K562 (cell line): ENCODE data around the gene USP4. TPM values are rescaled to one million over a fixed set of nuclear protein-coding genes. Genes with fewer than 3 reads are reported as not detected.

Experiments
- ATAC-seq: fragments of 200-7000 bp; cut with Tn5 transposase; 3 replicates; pipeline ENCODE4 v1.9.1; 2020; ENCODE audit warnings: moderate library complexity
- BruUV-seq: library from RNA; stranded (reverse); fragments of 400-500 nt; replicated peaks from 2 replicates; lab custom pipeline; 2021; lab: Mats Ljungman, UMichigan
- CTCF ChIA-PET: fragments of 300-600 bp; formaldehyde crosslinking; extraction: SDS; loops from one replicate; lab custom pipeline; 2021; ENCODE audit warnings: low intra/inter-chr PET ratio; lab: Yijun Ruan, JAX
- POLR2A ChIA-PET: fragments of 300-600, 350-650 bp; sonication (Branson Sonifier 250); formaldehyde crosslinking; extraction: SDS; loops from one replicate; lab custom pipeline; 2021; ENCODE audit warnings: antibody characterized with exemption, inconsistent platforms; lab: Yijun Ruan, JAX
- DNase-seq, 4 experiments: peaks; one replicate each; pipeline versions ENCODE4 v3.0.0 to v3.0.0-alpha.2; 2011 to 2018; ENCODE audit warnings: low spot score in 3 of 4, mixed read lengths in 3 of 4; ENCODE audit errors: extremely low read depth in 1 of 4
- FAIRE-seq: peaks from 2 replicates; lab custom pipeline; 2011; peaks lifted over from hg19 to GRCh38; lab: Jason Lieb, UNC
- H2AFZ ChIP-seq: 2 replicates; pipeline ENCODE4 v1.6.0; 2011; ENCODE audit warnings: low read depth, low read length, control low read depth, inconsistent platforms
- H3K27ac ChIP-seq: fragments of 200-600 bp; 3 replicates; pipeline ENCODE4 v1.8.0; 2011; ENCODE audit warnings: low read depth, mild to moderate bottlenecking, control low read depth, inconsistent platforms, low read length, moderate library complexity, mixed read lengths; ENCODE audit errors: extremely low read depth
- H3K27me3 ChIP-seq, 2 experiments: fragments of 300-600 bp in 1 of 2; 2 replicates in 1 of 2; 3 replicates in 1 of 2; pipeline versions ENCODE4 v1.6.0 to v1.8.0; 2011; ENCODE audit warnings: inconsistent platforms in 2 of 2, low read length in 2 of 2, mild to moderate bottlenecking in 1 of 2, mixed read lengths in 1 of 2, moderate library complexity in 1 of 2; ENCODE audit not compliant: control insufficient read depth in 2 of 2, insufficient read depth in 2 of 2
- H3K36me3 ChIP-seq: fragments of 300-600 bp; 3 replicates; pipeline ENCODE4 v1.8.0; 2011; ENCODE audit warnings: mild to moderate bottlenecking, low read length, inconsistent platforms; ENCODE audit not compliant: control insufficient read depth, insufficient read depth
- H3K4me1 ChIP-seq, 2 experiments: fragments of 200-600 bp in 1 of 2; replicated peaks in 1 of 2; 2 replicates in 1 of 2; 3 replicates in 1 of 2; pipeline versions ENCODE4 v1.5.1 to v1.8.0; 2011; ENCODE audit warnings: inconsistent platforms in 2 of 2, low read length in 2 of 2, mild to moderate bottlenecking in 1 of 2, mixed read lengths in 1 of 2, moderate library complexity in 1 of 2; ENCODE audit not compliant: control insufficient read depth in 2 of 2, insufficient read depth in 2 of 2
- H3K4me2 ChIP-seq: 2 replicates; pipeline ENCODE4 v1.6.1; 2011; ENCODE audit warnings: low read length, control low read depth, inconsistent platforms, mixed read lengths; ENCODE audit not compliant: insufficient read depth
- H3K4me3 ChIP-seq: fragments of 200-600 bp; sonication (generic), shearing (Covaris generic); 2 replicates; pipeline ENCODE4 v1.5.1; 2016; ENCODE audit warnings: control low read depth, inconsistent platforms
- H3K79me2 ChIP-seq: fragments of 200-600 bp; 3 replicates; pipeline ENCODE4 v1.8.0; 2011; ENCODE audit warnings: low read length, inconsistent platforms; ENCODE audit not compliant: control insufficient read depth, insufficient read depth
- H3K9ac ChIP-seq, 2 experiments: 2 replicates each; pipeline versions ENCODE4 v1.6.0 to v1.6.1; 2011; ENCODE audit warnings: low read depth in 2 of 2, low read length in 2 of 2, control low read depth in 1 of 2, inconsistent platforms in 1 of 2, mild to moderate bottlenecking in 1 of 2, mixed read lengths in 1 of 2; ENCODE audit not compliant: insufficient read depth in 1 of 2
- H3K9me1 ChIP-seq: one replicate; pipeline ENCODE4 v1.6.0; 2011; ENCODE audit warnings: inconsistent platforms, mild to moderate bottlenecking, low read length, moderate library complexity; ENCODE audit not compliant: control insufficient read depth, insufficient read depth
- H3K9me3 ChIP-seq: replicated peaks from 2 replicates; pipeline ENCODE4 v1.5.1; 2011; ENCODE audit warnings: low read depth, low read length, inconsistent platforms; ENCODE audit not compliant: control insufficient read depth, insufficient read depth
- H4K20me1 ChIP-seq: replicated peaks from 2 replicates; pipeline ENCODE4 v1.6.1; 2011; ENCODE audit warnings: low read length, inconsistent platforms, mixed read lengths; ENCODE audit not compliant: control insufficient read depth, insufficient read depth
- CBFA2T3 ChIP-seq: fragments of 450-650 bp; IDR thresholded peaks from 2 replicates; pipeline ENCODE4 v1.6.1; 2017
- HSF4 ChIP-seq: fragments of 250-450 bp; sonication (Bioruptor Pico); IDR thresholded peaks from 2 replicates; pipeline ENCODE4 v2.1.2; 2022; ENCODE audit warnings: mild to moderate bottlenecking, moderate library complexity, borderline replicate concordance
- MTA2 ChIP-seq: fragments of 450-650 bp; IDR thresholded peaks from 2 replicates; pipeline ENCODE4 v1.6.1; 2016; ENCODE audit warnings: low read depth
- PRPF4 ChIP-seq: fragments of 200-400 bp; formaldehyde crosslinking; IDR thresholded peaks from one replicate; pipeline ENCODE4 v1.6.1; 2017; ENCODE audit warnings: low read length, low read depth, mild to moderate bottlenecking; ENCODE audit not compliant: insufficient read depth, poor library complexity, severe bottlenecking
- SPI1 ChIP-seq: IDR thresholded peaks from 2 replicates; pipeline ENCODE4 v1.6.1; 2011; ENCODE audit warnings: low read depth, low read length, control low read depth, borderline replicate concordance
- ZKSCAN3 ChIP-seq: fragments of 250-450 bp; sonication (Bioruptor Pico); IDR thresholded peaks from 2 replicates; pipeline ENCODE4 v1.4.0; 2020
- ZNF551 ChIP-seq: fragments of 250-450 bp; sonication (Bioruptor Pico); IDR thresholded peaks from 2 replicates; pipeline ENCODE4 v1.5.0; 2021; ENCODE audit warnings: mild to moderate bottlenecking, moderate library complexity
- WGBS: fragments of 100-300 bp; shearing (Covaris generic); methylation state at CpG from one replicate; pipeline ENCODE4 v1.1.6; 2016; ENCODE audit warnings: low coverage, mixed read lengths; ENCODE audit not compliant: insufficient coverage; ENCODE audit errors: missing lambda C conversion rate; 5-methylcytosine and 5-hydroxymethylcytosine counted together
- in situ Hi-C: fragments of 300-500 bp; cut with MboI; formaldehyde crosslinking; loops from 4 replicates; pipeline ENCODE4 v1.15.0; 2018; ENCODE audit warnings: inconsistent platforms, mixed read lengths
- intact Hi-C: fragments of 100-400 bp; cut with micrococcal nuclease; formaldehyde crosslinking; loops from 2 replicates; pipeline ENCODE4 v1.14.2; 2022
- polyA plus RNA-seq, 8 experiments: library from polyadenylated mRNA; depleted of rRNA in 4 of 8; stranded (reverse) in 5 of 8; unstranded in 3 of 8; fragments of >200 nt; fragmentation: Nextera tagmentation in 2 of 8; fragmentation: Illumina TruSeq in 1 of 8; extraction: Ambion mirVana in 2 of 8; extraction: Trizol in 1 of 8; gene quantifications; 2 replicates each; pipeline versions ENCODE4 v1.2.1 to v1.2.3, GENCODE V29; 2011 to 2014; ENCODE audit warnings: inconsistent platforms in 1 of 8, missing spikeins in 1 of 8
- total RNA-seq, 7 experiments: library from RNA; depleted of rRNA in 6 of 7; stranded (reverse); fragments of >200 nt in 6 of 7; fragmentation: Illumina TruSeq in 2 of 7; extraction: Trizol in 2 of 7; gene quantifications; 2 replicates each; pipeline versions ENCODE4 v1.2.1 to v1.2.3, GENCODE V29; 2011 to 2021; ENCODE audit warnings: low replicate concordance in 1 of 7

USP4 gene
- total and polyA plus RNA-seq, 9 of the 15 experiments (the other 6 are each of a cell fraction or from before 2014, with no cell fraction given): 11.8 to 40.4 (median 22.9) TPM

DNA sequence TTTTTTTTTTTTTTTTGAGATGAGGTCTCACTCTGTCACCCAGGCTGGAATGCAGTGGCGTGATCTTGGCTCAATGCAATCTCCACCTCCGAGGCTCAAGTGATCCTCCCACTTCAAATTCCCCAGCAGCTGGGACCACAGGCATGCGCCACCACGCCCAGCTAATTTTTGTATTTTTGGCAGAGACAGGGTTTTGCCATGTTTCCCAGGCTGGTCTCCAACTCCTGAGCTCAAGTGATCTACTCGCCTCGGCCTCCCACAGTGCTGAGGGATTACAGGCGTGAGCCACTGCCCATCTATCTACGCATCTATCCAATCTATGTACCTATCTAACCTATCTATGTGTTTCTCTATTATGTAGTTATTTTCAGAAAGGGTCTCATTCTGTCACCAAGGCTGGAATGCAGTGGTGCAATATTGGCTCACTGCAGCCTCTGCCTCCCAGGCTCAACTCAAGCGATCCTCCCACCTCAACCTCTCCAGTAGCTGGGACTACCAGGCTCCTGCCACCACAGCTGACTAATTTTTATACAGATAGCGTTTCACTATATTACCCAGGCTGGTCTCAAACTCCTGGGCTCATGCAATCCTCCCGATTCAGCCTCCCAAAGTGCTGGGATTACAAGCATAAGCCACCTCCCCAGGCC is 38.5 kb upstream of the USP4 start:
- Histone ChIP-seq H3K9me3 (no peaks in the 10 kb centered on the region), H4K20me1 (peaks cover 3% of the 10 kb centered on the region; the same call in 1 of the 2 replicates), H3K9ac (no peak overlapping the region), H3K4me1 (no peaks in the 10 kb centered on the region; a peak in 1 of 5 replicates), H2AFZ (no peak overlapping the region), H3K4me2 (no peak overlapping the region), H3K9me1 (no peaks in the 10 kb centered on the region), H3K27ac (no peak overlapping the region; the same call in 2 of the 3 replicates), H3K79me2 (peaks cover 73% of the 10 kb centered on the region), H3K36me3 (peaks cover 24% of the 10 kb centered on the region; the same call in 2 of the 3 replicates), H3K27me3 (no peaks in the 10 kb centered on the region), H3K4me3 (no peak overlapping the region)
- 82% methylated on average over 7 of the region's 11 CpGs for WGBS
- TF ChIP-seq ZKSCAN3 (CRISPR knock-in tag) (no peak), SPI1 (no peak), PRPF4 (no peak), MTA2 (no peak), CBFA2T3 (no peak), HSF4 (no peak), ZNF551 (CRISPR knock-in tag) (no peak)
- ChIA-PET CTCF (no interaction called here), POLR2A (interaction anchor here (1.1 to 1.4 kb wide), 2 partner anchors 10 to 74 kb away, joined by 3 to 5 read pairs; no protein-coding TSS in a partner anchor)
- DNase-seq (no peak), ATAC-seq (no peak), FAIRE-seq (no peak)
- no TSS peak for BruUV-seq
- in situ Hi-C loops: no loop called here
- intact Hi-C loops: no loop called here
